BLaER1 (cell line): ENCODE data around the gene SGMS1.

Experiments
- H3K27ac ChIP-seq: shearing (Covaris generic); formaldehyde crosslinking; 2 replicates; pipeline ENCODE4 v1.8.1; 2022
- H3K27me3 ChIP-seq: shearing (Covaris generic); formaldehyde crosslinking; 2 replicates; pipeline ENCODE4 v1.8.1; 2022
- H3K36me3 ChIP-seq: shearing (Covaris generic); formaldehyde crosslinking; 2 replicates; pipeline ENCODE4 v1.8.1; 2022
- H3K4me1 ChIP-seq: shearing (Covaris generic); formaldehyde crosslinking; 2 replicates; pipeline ENCODE4 v1.8.1; 2022
- H3K4me2 ChIP-seq: shearing (Covaris generic); formaldehyde crosslinking; 2 replicates; pipeline ENCODE4 v1.8.1; 2022
- H3K4me3 ChIP-seq: shearing (Covaris generic); formaldehyde crosslinking; 2 replicates; pipeline ENCODE4 v1.8.1; 2022
- H3K9ac ChIP-seq: shearing (Covaris generic); formaldehyde crosslinking; 2 replicates; pipeline ENCODE4 v1.8.1; 2022
- H3K9me3 ChIP-seq: shearing (Covaris generic); formaldehyde crosslinking; 2 replicates; pipeline ENCODE4 v1.8.1; 2022
- H4K20me1 ChIP-seq: shearing (Covaris generic); formaldehyde crosslinking; 2 replicates; pipeline ENCODE4 v1.8.1; 2022
- Cebpa-rat ChIP-seq: shearing (Covaris generic); IDR thresholded peaks from 2 replicates; pipeline ENCODE4 v1.8.1; 2022

The SGMS1 gene

DNA sequence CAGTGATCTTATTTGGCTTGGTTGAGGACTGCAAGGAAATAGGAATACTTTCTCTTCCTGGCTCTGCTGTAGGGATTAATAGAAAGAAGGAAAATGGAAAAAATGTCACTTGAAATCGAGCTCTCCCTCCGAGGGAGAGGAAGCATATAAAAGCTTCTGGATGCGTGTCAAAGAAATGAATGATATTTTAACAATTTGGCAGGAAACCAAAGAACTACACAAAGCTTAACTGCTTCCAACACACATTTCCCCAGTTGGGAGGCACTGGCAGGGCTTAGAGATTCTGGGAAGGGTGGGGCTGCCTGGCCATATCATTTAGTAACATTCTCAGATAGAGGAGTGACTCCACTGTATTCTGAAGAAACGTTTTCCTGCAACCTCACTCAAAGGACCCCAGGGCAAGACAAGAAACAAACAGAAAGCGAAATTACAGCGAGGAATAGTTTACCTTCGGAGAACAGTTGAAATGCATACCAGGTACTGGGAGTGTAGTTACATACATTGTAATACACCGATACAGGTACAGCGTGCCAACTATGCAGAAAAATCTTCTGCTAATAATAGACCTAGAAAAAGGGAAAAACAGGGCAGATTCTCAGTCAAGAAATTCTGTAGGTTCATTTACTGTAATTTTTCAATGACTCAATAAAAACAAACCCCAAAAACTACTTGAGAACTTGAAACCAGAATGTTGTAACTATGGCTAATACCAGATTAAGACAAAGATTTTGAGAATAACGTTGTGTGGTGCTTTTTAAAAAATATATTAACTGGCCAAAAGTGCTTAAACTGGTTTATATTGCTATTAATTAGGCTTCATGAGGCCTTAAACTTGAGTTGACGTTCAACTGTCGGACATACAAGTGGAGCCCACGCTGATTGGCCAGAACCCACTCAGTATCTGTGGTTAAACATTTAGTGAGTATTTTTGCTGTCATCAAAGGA lies 296.7 kb downstream of the SGMS1 start:
- no peak overlapping the region for H3K27ac ChIP-seq
- H3K4me2 ChIP-seq: no peak overlapping the region

GRCh38 chr10:50326172-50326555 lies 297.6 kb downstream of the SGMS1 start:
- Histone ChIP-seq H3K4me2 (no peak overlapping the region), H3K9ac (no peak overlapping the region), H3K27ac (no peak overlapping the region), H3K4me3 (no peak overlapping the region), H3K4me1 (peaks cover 13% of the 10 kb centered on the region), H3K36me3 (no peaks in the 10 kb centered on the region; the same call in 1 of the 2 replicates), H3K27me3 (no peaks in the 10 kb centered on the region), H4K20me1 (no peaks in the 10 kb centered on the region), H3K9me3 (no peaks in the 10 kb centered on the region)
- no peak for TF ChIP-seq Cebpa-rat

More for the DNA sequence above, 296.7 kb downstream of the SGMS1 start:
- Histone ChIP-seq H3K9ac (no peak overlapping the region), H3K9me3 (no peaks in the 10 kb centered on the region), H3K27me3 (no peaks in the 10 kb centered on the region), H3K4me1 (peaks cover 13% of the 10 kb centered on the region), H4K20me1 (no peaks in the 10 kb centered on the region), H3K4me3 (no peak overlapping the region), H3K36me3 (no peaks in the 10 kb centered on the region; the same call in 1 of the 2 replicates)
- TF ChIP-seq Cebpa-rat: no peak

DNA sequence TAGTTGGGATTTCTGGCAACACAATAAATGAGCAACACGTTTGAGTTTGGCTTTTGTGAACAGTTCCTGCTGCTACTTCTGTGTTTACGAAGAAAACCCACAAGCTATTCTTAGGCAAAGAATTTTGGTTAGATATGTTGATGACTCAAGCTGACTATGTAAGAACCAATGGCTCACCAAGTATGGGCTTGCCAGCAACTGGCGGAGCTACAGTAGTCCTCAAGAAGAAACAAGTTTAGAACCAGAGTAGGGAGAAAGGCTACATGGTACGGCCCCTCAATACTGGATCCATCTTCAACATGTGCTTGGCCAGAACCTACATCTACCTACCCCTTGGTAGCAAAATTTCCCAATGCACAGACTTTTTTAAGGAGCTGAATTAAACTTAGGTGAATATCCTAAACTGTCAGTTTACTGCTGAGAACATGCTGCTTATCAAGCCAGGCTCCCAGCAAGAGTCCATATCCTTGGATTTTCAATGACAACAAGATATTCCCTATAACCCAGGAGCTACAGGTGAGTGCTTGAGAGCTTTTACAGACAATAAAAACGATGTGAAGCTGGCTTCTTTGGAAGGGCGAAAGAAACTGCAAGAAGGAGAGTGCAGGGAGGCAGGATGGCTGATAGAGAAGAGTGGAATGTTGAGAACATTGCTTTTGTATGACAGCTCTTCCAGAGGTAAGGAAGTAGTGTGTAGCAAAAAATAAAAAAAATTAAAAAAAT lies 298.1 kb downstream of the SGMS1 start:
- Histone ChIP-seq H3K27me3 (no peaks in the 10 kb centered on the region), H4K20me1 (no peaks in the 10 kb centered on the region), H3K4me1 (peaks cover 13% of the 10 kb centered on the region), H3K27ac (no peak overlapping the region), H3K9ac (no peak overlapping the region), H3K4me2 (peak overlapping the region; percentile 36), H3K9me3 (no peaks in the 10 kb centered on the region), H3K4me3 (no peak overlapping the region), H3K36me3 (no peaks in the 10 kb centered on the region; the same call in 1 of the 2 replicates)
- no peak for TF ChIP-seq Cebpa-rat

GRCh38 chr10:50324680-50325393 lies 298.9 kb downstream of the SGMS1 start:
- Histone ChIP-seq H3K9ac (no peak overlapping the region), H3K27me3 (no peaks in the 10 kb centered on the region), H3K4me3 (no peak overlapping the region), H3K36me3 (no peaks in the 10 kb centered on the region; the same call in 1 of the 2 replicates), H3K4me2 (peak overlapping the region; percentile 36; the same call in 1 of the 2 replicates), H3K4me1 (peaks cover 13% of the 10 kb centered on the region), H4K20me1 (no peaks in the 10 kb centered on the region), H3K9me3 (no peaks in the 10 kb centered on the region), H3K27ac (no peak overlapping the region)
- no peak for TF ChIP-seq Cebpa-rat

GRCh38 chr10:50324046-50324445 lies 299.7 kb downstream of the SGMS1 start:
- TF ChIP-seq Cebpa-rat: no peak
- no peak overlapping the region for H3K27ac ChIP-seq
- no peaks in the 10 kb centered on the region for H3K9me3 ChIP-seq
- H3K4me3 ChIP-seq: no peak overlapping the region
- peaks cover 13% of the 10 kb centered on the region for H3K4me1 ChIP-seq
- H3K4me2 ChIP-seq: no peak overlapping the region
- no peaks in the 10 kb centered on the region; the same call in 1 of the 2 replicates for H3K36me3 ChIP-seq
- no peaks in the 10 kb centered on the region for H3K27me3 ChIP-seq
- H4K20me1 ChIP-seq: no peaks in the 10 kb centered on the region
- no peak overlapping the region for H3K9ac ChIP-seq

- H4K20me1 ChIP-seq: no peaks in the 10 kb centered on the region
- no peaks in the 10 kb centered on the region for H3K9me3 ChIP-seq
- no peak overlapping the region for H3K4me2 ChIP-seq
- H3K27ac ChIP-seq: no peak overlapping the region
- peaks cover 13% of the 10 kb centered on the region for H3K4me1 ChIP-seq
- no peaks in the 10 kb centered on the region; the same call in 1 of the 2 replicates for H3K36me3 ChIP-seq
- no peaks in the 10 kb centered on the region for H3K27me3 ChIP-seq
- no peak overlapping the region for H3K9ac ChIP-seq
- no peak overlapping the region for H3K4me3 ChIP-seq
- TF ChIP-seq Cebpa-rat: no peak
Observed at GRCh38 chr10:50322077-50322476, 301.7 kb downstream of the SGMS1 start.

DNA sequence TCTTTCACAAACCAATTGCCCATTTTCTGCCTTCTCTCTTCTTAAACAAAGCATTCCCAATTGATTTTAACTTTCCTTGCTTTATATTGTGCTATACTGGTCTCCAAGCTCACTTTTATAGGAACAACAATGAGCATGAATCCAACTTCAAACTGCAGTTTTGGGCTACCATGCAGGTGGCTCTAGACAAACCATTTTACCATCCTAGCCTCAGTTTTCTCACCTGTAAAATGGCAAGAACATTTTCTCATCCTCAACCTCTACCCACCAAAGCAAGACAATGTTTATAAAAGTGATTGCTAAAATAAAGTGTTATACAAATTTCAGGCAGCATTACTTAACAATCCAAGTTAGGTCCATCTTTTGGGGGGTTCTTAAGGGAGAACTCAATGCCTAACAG lies 305.6 kb downstream of the SGMS1 start:
- no peak for TF ChIP-seq Cebpa-rat
- peaks cover 13% of the 10 kb centered on the region for H3K4me1 ChIP-seq

DNA sequence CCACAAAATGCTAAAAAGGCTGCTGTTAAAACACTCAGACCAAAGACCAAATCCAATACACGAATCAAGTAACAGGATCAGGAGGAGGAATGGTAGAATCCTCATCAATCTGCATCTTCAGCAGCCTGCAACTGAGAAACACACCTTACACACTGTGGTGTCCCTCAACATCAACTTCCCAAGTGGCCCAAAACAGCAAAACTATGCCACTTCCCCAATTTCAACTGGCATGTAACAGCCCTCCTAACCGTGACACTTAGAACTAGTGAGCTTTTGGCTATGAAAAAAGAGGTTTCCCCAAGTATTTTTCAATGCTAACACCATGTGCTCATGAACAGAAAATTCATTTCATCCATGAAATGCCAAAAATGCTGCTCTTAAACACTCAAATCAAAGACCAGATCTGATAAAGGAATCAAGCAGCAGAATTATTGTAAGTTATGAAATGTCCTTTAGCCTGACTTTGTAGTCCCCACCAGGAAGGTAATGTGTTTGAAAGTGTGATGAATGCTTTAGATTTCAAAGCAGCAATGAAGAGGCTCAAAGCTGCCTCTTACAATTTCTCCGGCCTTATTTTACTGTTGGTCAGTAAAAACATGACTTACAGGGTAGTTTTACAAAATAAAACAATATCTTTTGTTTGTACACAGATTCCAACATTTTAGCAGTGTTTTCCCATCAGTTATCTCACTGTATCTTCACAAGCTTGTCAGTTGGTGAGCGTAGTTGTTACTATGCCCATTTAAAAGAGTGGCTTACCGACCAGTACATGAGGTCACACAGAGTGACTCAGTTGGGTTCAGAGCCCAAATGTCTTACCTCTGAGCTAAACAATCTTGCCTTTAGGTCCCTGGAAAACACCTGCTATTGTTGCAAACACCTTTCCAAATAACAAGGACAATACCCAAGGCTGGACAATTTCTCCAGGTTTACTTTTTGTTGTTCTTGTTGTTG lies 306.8 kb downstream of the SGMS1 start:
- H3K9me3 ChIP-seq: peaks cover 4% of the 10 kb centered on the region; the same call in 1 of the 2 replicates
- H3K27ac ChIP-seq: no peak overlapping the region
- no peak overlapping the region for H3K4me2 ChIP-seq
- no peaks in the 10 kb centered on the region for H3K27me3 ChIP-seq
- H3K4me3 ChIP-seq: no peak overlapping the region
- TF ChIP-seq Cebpa-rat: no peak
- H4K20me1 ChIP-seq: no peaks in the 10 kb centered on the region
- H3K9ac ChIP-seq: no peak overlapping the region
- no peaks in the 10 kb centered on the region for H3K36me3 ChIP-seq
- H3K4me1 ChIP-seq: peaks cover 13% of the 10 kb centered on the region

More for the DNA sequence above, 305.6 kb downstream of the SGMS1 start:
- Histone ChIP-seq H3K36me3 (no peaks in the 10 kb centered on the region), H3K4me3 (no peak overlapping the region), H3K27me3 (no peaks in the 10 kb centered on the region), H4K20me1 (no peaks in the 10 kb centered on the region), H3K27ac (no peak overlapping the region), H3K9me3 (no peaks in the 10 kb centered on the region), H3K9ac (no peak overlapping the region), H3K4me2 (no peak overlapping the region)
